Measurements from ENCODE around the gene RNF212.
"Not testable (repeated sequence)": the region's sequence is repeated elsewhere in the genome, so short reads cannot be mapped to it uniquely, and the experiment has no call there.

RNF212 gene

GRCh38 chr4:1046581-1047011 lies 66.8 kb downstream of the RNF212 start:
- not testable (repeated sequence) for DNase-seq

- DNase-seq = no peak
These were observed 67.7 kb downstream of the RNF212 start for GRCh38 chr4:1045595-1046201.

GRCh38 chr4:1045193-1045594 lies 68.2 kb downstream of the RNF212 start:
- DNase-seq = no peak

GRCh38 chr4:1044469-1045192 lies 68.7 kb downstream of the RNF212 start:
- no peak for DNase-seq

- DNase-seq = no peak
These were observed 69.5 kb downstream of the RNF212 start for GRCh38 chr4:1043651-1044468.

GRCh38 chr4:1043162-1043561 lies 70.2 kb downstream of the RNF212 start:
- no peak for DNase-seq

GRCh38 chr4:1042352-1043055 lies 70.9 kb downstream of the RNF212 start:
- DNase-seq = no peak

- no peak for DNase-seq
These were observed 71.4 kb downstream of the RNF212 start for GRCh38 chr4:1041936-1042330.

- DNase-seq = no peak
These were observed 72.0 kb downstream of the RNF212 start for GRCh38 chr4:1041147-1041935.

GRCh38 chr4:1040344-1041146 lies 72.8 kb downstream of the RNF212 start:
- no peak for DNase-seq

- DNase-seq = no peak
These were observed 73.6 kb downstream of the RNF212 start for GRCh38 chr4:1039493-1040343.

- no peak for DNase-seq
These were observed 74.3 kb downstream of the RNF212 start for GRCh38 chr4:1038948-1039492.

GRCh38 chr4:1036976-1037810 lies 76.2 kb downstream of the RNF212 start:
- no peak for DNase-seq

- no peak for DNase-seq
These were observed 77.3 kb downstream of the RNF212 start for GRCh38 chr4:1036095-1036494.

GRCh38 chr4:1035510-1035909 lies 77.9 kb downstream of the RNF212 start:
- no peak for DNase-seq

- no peak for DNase-seq
These were observed 79.4 kb downstream of the RNF212 start for GRCh38 chr4:1033840-1034551.

GRCh38 chr4:1032861-1033260 lies 80.5 kb downstream of the RNF212 start:
- no peak for DNase-seq
